Thyroid gland (tissue), 4 donors: Measurements from ENCODE around the gene HMGCS1.

ENCODE experiments used
- POLR2A ChIP-seq, 2 donors: fragments of 450-650 bp; IDR thresholded peaks; one replicate each; pipeline ENCODE4 v1.6.1; 2017; ENCODE audit warnings: antibody characterized with exemption in 2 of 2, mild to moderate bottlenecking in 2 of 2, moderate library complexity in 1 of 2
- TF ChIP-seq, protein P1 (sequence below), 6 experiments: fragments of 200-600 bp in 3 of 6; fragments of 450-650 bp in 3 of 6; sonication (generic) in 3 of 6; IDR thresholded peaks; one replicate each; pipeline ENCODE4 v1.5.1; 2016 to 2019; ENCODE audit warnings: antibody characterized with exemption in 6 of 6, mild to moderate bottlenecking in 2 of 6, inconsistent platforms in 1 of 6, moderate library complexity in 1 of 6

DNA sequence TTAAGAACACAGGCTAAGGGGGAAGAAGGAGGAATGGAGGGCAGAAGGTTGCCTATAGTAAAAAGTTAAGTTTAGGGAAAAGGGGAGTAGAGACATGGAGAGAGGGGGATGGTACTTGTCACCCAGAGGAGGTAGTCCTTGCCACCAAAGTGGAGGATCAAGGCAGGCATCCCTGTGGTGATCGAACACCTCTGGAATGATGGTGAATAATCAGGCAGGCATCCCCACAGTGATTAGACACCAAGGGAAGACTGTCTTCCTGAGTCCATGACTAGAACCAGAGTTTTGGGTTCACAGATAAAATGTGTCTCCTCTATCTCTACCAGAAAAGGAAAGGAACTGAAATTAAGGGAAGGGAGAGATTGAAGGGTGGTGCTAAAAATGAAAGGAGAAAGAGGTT, 19.2 kb upstream of the HMGCS1 start:
- TF ChIP-seq, protein P1, sequence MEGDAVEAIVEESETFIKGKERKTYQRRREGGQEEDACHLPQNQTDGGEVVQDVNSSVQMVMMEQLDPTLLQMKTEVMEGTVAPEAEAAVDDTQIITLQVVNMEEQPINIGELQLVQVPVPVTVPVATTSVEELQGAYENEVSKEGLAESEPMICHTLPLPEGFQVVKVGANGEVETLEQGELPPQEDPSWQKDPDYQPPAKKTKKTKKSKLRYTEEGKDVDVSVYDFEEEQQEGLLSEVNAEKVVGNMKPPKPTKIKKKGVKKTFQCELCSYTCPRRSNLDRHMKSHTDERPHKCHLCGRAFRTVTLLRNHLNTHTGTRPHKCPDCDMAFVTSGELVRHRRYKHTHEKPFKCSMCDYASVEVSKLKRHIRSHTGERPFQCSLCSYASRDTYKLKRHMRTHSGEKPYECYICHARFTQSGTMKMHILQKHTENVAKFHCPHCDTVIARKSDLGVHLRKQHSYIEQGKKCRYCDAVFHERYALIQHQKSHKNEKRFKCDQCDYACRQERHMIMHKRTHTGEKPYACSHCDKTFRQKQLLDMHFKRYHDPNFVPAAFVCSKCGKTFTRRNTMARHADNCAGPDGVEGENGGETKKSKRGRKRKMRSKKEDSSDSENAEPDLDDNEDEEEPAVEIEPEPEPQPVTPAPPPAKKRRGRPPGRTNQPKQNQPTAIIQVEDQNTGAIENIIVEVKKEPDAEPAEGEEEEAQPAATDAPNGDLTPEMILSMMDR (IDR thresholded peaks at IDR 0.05) = no peak
- TF ChIP-seq POLR2A (IDR thresholded peaks at IDR 0.05) = no peak
